ENCODE results near the gene ZIC4.

ZIC4 gene

GRCh38 chr3:147417551-147418295 is 11.4 kb upstream of the ZIC4 start:
- no peak for DNase-seq

- no peak for DNase-seq
These were observed 10.6 kb upstream of the ZIC4 start for GRCh38 chr3:147416931-147417330.

- DNase-seq: no peak
These were observed 9.5 kb upstream of the ZIC4 start for GRCh38 chr3:147415874-147416273.

- DNase-seq: no peak
These were observed 8.9 kb upstream of the ZIC4 start for GRCh38 chr3:147415286-147415685.

- DNase-seq: no peak
These were observed 8.2 kb upstream of the ZIC4 start for GRCh38 chr3:147414390-147415138.

- no peak for DNase-seq
These were observed 7.5 kb upstream of the ZIC4 start for GRCh38 chr3:147413686-147414389.

- no peak for DNase-seq
These were observed 6.8 kb upstream of the ZIC4 start for GRCh38 chr3:147412917-147413685.

- DNase-seq: no peak
These were observed 6.0 kb upstream of the ZIC4 start for GRCh38 chr3:147412261-147412916.

- no peak for DNase-seq
These were observed 5.5 kb upstream of the ZIC4 start for GRCh38 chr3:147411815-147412241.

GRCh38 chr3:147411238-147411814 is 5.0 kb upstream of the ZIC4 start:
- DNase-seq: no peak

- no peak for DNase-seq
These were observed 4.3 kb upstream of the ZIC4 start for GRCh38 chr3:147410526-147411237.

GRCh38 chr3:147410116-147410525 is 3.8 kb upstream of the ZIC4 start:
- no peak for DNase-seq

- DNase-seq: no peak
These were observed 3.1 kb upstream of the ZIC4 start, which contains the start of gene ZIC1 for GRCh38 chr3:147409143-147410115. TSS of gene ZIC1 (plus strand) at chr3:147409365. CDS start at chr3:147410113, 748 bp downstream.

GRCh38 chr3:147408188-147409100 is 2.1 kb upstream of the ZIC4 start:
- no peak for DNase-seq

GRCh38 chr3:147407498-147408187 is 1.3 kb upstream of the ZIC4 start:
- no peak for DNase-seq

GRCh38 chr3:147407114-147407497 is 763 bp upstream of the ZIC4 start:
- no peak for DNase-seq

- DNase-seq: no peak
These were observed 914 bp downstream of the ZIC4 start for GRCh38 chr3:147405231-147406027.

Data from activated CD8-positive, alpha-beta memory T cell treated with anti-CD3 and anti-CD28 coated beads, Interleukin-2, amount 50 U/mL, for 48 hours (primary cell).